CD4-positive, alpha-beta memory T cell (primary cell): ENCODE measurements around the gene SLC2A11. TPM values are rescaled to one million over a fixed set of nuclear protein-coding genes. Genes with fewer than 3 reads are reported as not detected.
A peak's percentile ranks its signal among the peaks of the same experiment; 100 is the strongest.

Experiments
- CTCF ChIA-PET: fragments of 350-600 bp; sonication (Branson Sonifier 250); formaldehyde crosslinking; loops from one replicate; lab custom pipeline; 2021; ENCODE audit warnings: inconsistent platforms; ENCODE audit not compliant: partially characterized antibody; lab: Charles Lee
- POLR2A ChIA-PET: fragments of 350-600 bp; sonication (Branson Sonifier 250); formaldehyde crosslinking; loops from one replicate; lab custom pipeline; 2021; ENCODE audit not compliant: partially characterized antibody; lab: Charles Lee
- DNase-seq, 5 donors: peaks; one replicate each; pipeline versions ENCODE4 v3.0.0 to v3.0.0-alpha.2; 2020 to 2022; ENCODE audit warnings: mixed read lengths in 1 of 5
- H3K27ac ChIP-seq: one replicate; pipeline ENCODE4 v1.7.0; 2013; ENCODE audit warnings: low read depth, low read length
- H3K27me3 ChIP-seq: 2 replicates; pipeline ENCODE4 v1.7.0; 2013; ENCODE audit warnings: mild to moderate bottlenecking, low read length, moderate library complexity; ENCODE audit not compliant: insufficient read depth
- H3K36me3 ChIP-seq: 2 replicates; pipeline ENCODE4 v1.7.0; 2013; ENCODE audit warnings: mild to moderate bottlenecking, low read length, moderate library complexity; ENCODE audit not compliant: insufficient read depth
- H3K4me1 ChIP-seq: 2 replicates; pipeline ENCODE4 v1.7.0; 2013; ENCODE audit warnings: mild to moderate bottlenecking, low read length, moderate library complexity; ENCODE audit not compliant: insufficient read depth
- H3K4me3 ChIP-seq, 2 donors: one replicate each; pipeline ENCODE4 v1.7.0; 2013; ENCODE audit warnings: low read length in 2 of 2, mild to moderate bottlenecking in 1 of 2
- H3K9me3 ChIP-seq, 2 donors: one replicate each; pipeline ENCODE4 v1.7.0; 2013; ENCODE audit warnings: low read length in 2 of 2, control low read depth in 1 of 2; ENCODE audit not compliant: control insufficient read depth in 1 of 2
- H3K27ac Mint-ChIP-seq, 7 donors: one replicate each; pipeline ENCODE4 v1.8.0; 2020 to 2021; ENCODE audit warnings: mixed read lengths in 7 of 7, mild to moderate bottlenecking in 6 of 7, inconsistent platforms in 3 of 7, moderate library complexity in 3 of 7
- H3K27me3 Mint-ChIP-seq, 2 donors: one replicate each; pipeline ENCODE4 v1.8.0; 2020 to 2021; ENCODE audit warnings: mixed read lengths in 2 of 2
- H3K36me3 Mint-ChIP-seq, 2 donors: one replicate each; pipeline ENCODE4 v1.8.0; 2020 to 2021; ENCODE audit warnings: mixed read lengths in 2 of 2, inconsistent platforms in 1 of 2, mild to moderate bottlenecking in 1 of 2
- H3K4me1 Mint-ChIP-seq, 4 donors: one replicate each; pipeline ENCODE4 v1.8.0; 2020 to 2021; ENCODE audit warnings: mixed read lengths in 4 of 4, mild to moderate bottlenecking in 1 of 4
- H3K4me3 Mint-ChIP-seq, 8 donors: one replicate each; pipeline ENCODE4 v1.8.0; 2020 to 2021; ENCODE audit warnings: mixed read lengths in 8 of 8, mild to moderate bottlenecking in 7 of 8, moderate library complexity in 6 of 8, inconsistent platforms in 3 of 8
- H3K9me3 Mint-ChIP-seq, 8 donors: one replicate each; pipeline ENCODE4 v1.8.0; 2020 to 2021; ENCODE audit warnings: mixed read lengths in 8 of 8, mild to moderate bottlenecking in 5 of 8, inconsistent platforms in 3 of 8, moderate library complexity in 1 of 8
- intact Hi-C: fragments of 100-400 bp; cut with micrococcal nuclease; formaldehyde crosslinking; loops from one replicate; pipeline ENCODE4 v1.15.1; 2023
- polyA plus RNA-seq, 2 donors: library from polyadenylated mRNA; unstranded; fragments of 300-500 nt; fragmentation: Illumina TruSeq; gene quantifications; one replicate each; pipeline ENCODE4 v1.2.3, GENCODE V29; 2021
- total RNA-seq, 2 experiments: library from RNA; stranded (reverse); gene quantifications; one replicate each; pipeline ENCODE4 v1.2.3, GENCODE V29; 2021

SLC2A11 gene
- total and polyA plus RNA-seq, 4 experiments from 2014 or later: 3.9 to 27.2 (median 14.8) TPM

DNA sequence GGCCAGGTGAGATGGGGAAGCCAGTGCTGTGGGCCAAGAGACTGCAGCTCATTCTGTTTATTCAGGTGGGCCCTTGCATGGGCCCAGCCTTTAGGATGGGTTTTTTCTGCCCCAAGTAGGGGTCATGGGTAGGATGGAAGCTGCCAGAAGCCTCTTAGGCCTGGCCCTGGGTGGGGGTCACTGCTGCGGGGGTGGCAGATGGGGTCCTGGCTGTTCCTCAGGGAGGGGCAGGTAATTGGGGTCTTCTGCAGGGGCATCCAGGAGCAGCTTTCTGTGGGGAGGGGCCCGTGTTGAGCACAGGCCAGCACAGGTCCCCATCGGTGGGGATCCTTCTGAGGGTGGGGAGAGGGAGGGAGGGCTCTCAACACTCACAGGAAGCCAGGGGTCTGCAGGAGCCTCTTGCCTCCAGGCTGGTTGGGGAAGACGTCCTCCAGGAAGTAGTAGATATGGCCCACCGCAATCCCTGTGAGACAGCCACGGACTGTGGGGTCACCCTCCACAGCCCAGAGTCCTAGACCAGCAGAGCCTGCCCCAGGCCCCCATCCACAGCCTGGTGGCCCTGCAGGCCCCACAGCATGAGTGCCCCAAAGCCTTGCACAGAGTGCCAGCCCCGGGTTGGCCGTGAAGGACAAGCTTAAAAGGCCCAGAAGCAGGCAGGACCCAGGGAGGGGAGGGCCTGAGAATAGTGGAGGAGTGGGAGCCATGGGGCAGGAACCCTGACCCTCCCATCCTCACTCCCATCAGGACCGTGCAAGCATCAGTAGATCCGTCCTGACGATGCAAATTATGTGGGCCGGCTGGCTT lies 20.8 kb upstream of the SLC2A11 start:
- H3K4me3 ChIP-seq: no peak overlapping the region
- CTCF ChIA-PET: interaction anchor here (0.5 to 1.1 kb wide), 2 partner anchors 13 to 66 kb away, joined by 3 to 5 read pairs; no protein-coding TSS in a partner anchor
- peaks cover 14% of the 10 kb centered on the region for H3K4me1 ChIP-seq
- no peaks in the 10 kb centered on the region for H3K9me3 ChIP-seq
- H3K27me3 ChIP-seq: no peaks in the 10 kb centered on the region
- peaks cover 0 to 13% of the 10 kb centered on the region in 2 donors for H3K36me3 Mint-ChIP-seq
- POLR2A ChIA-PET: interaction anchor here (1.2 to 1.9 kb wide), 2 partner anchors 21 kb away, joined by 6 to 16 read pairs; partner anchors contain the start of gene SLC2A11
- H3K27me3 Mint-ChIP-seq: no peaks in the 10 kb centered on the region
- peaks cover 0 to 3% (median 0%) of the 10 kb centered on the region in 8 donors for H3K9me3 Mint-ChIP-seq
- H3K4me3 Mint-ChIP-seq: peak overlapping the region in 3 of 8 donors; percentile 52 to 64 (median 52)
- peak in 1 of 5 donors; percentile 33 for DNase-seq
- intact Hi-C loops: loop anchor here (5.0 to 10.0 kb wide), 2 partner anchors 120 to 142 kb away; partner anchors contain the start of gene RGL4
- H3K4me1 Mint-ChIP-seq: peaks cover 14 to 30% (median 20%) of the 10 kb centered on the region in 4 donors
- H3K27ac Mint-ChIP-seq: peak overlapping the region; percentile 67 to 83 (median 76)
- peaks cover 10% of the 10 kb centered on the region for H3K36me3 ChIP-seq
- H3K27ac ChIP-seq: no peak overlapping the region

DNA sequence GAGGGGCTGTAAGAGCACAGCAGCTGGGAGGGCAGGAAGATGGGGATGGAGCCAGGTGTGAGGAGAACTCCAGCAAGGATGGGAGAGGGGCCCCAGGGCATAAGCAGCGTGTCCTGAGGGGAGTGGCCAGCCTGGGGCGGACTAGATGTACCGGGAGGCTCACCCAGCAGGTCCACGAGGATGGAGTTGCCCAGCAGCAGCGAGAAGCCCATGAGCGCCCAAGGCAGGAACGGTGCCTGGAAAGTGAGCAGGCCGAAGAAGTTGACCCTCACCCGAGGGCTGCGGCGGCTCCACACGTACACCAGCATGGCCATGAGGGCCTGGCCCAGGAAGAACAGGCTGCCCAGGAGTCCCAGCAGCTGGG lies 20.2 kb upstream of the SLC2A11 start:
- no peaks in the 10 kb centered on the region for H3K27me3 ChIP-seq
- peaks cover 14% of the 10 kb centered on the region for H3K4me1 ChIP-seq
- H3K9me3 ChIP-seq: no peaks in the 10 kb centered on the region
- no peak for DNase-seq
- peaks cover 0 to 3% (median 0%) of the 10 kb centered on the region in 8 donors for H3K9me3 Mint-ChIP-seq
- intact Hi-C loops: loop anchor here (5.0 to 10.0 kb wide), 2 partner anchors 120 to 143 kb away; partner anchors contain the start of gene RGL4
- peaks cover 10% of the 10 kb centered on the region for H3K36me3 ChIP-seq
- H3K4me3 Mint-ChIP-seq: peak overlapping the region in 4 of 8 donors; percentile 52 to 92 (median 58)
- CTCF ChIA-PET: interaction anchor here (0.5 to 1.1 kb wide), 2 partner anchors 12 to 67 kb away, joined by 3 to 5 read pairs; no protein-coding TSS in a partner anchor
- POLR2A ChIA-PET: interaction anchor here (1.9 kb wide), 1 partner anchor 20 kb away, joined by 16 read pairs; the partner anchor contains the start of gene SLC2A11
- no peak overlapping the region for H3K4me3 ChIP-seq
- H3K4me1 Mint-ChIP-seq: peaks cover 14 to 30% (median 20%) of the 10 kb centered on the region in 4 donors
- peaks cover 0 to 10% of the 10 kb centered on the region in 2 donors for H3K36me3 Mint-ChIP-seq
- H3K27ac Mint-ChIP-seq: peak overlapping the region in 5 of 7 donors; percentile 29 to 83 (median 78)
- H3K27me3 Mint-ChIP-seq: no peaks in the 10 kb centered on the region
- no peak overlapping the region for H3K27ac ChIP-seq

DNA sequence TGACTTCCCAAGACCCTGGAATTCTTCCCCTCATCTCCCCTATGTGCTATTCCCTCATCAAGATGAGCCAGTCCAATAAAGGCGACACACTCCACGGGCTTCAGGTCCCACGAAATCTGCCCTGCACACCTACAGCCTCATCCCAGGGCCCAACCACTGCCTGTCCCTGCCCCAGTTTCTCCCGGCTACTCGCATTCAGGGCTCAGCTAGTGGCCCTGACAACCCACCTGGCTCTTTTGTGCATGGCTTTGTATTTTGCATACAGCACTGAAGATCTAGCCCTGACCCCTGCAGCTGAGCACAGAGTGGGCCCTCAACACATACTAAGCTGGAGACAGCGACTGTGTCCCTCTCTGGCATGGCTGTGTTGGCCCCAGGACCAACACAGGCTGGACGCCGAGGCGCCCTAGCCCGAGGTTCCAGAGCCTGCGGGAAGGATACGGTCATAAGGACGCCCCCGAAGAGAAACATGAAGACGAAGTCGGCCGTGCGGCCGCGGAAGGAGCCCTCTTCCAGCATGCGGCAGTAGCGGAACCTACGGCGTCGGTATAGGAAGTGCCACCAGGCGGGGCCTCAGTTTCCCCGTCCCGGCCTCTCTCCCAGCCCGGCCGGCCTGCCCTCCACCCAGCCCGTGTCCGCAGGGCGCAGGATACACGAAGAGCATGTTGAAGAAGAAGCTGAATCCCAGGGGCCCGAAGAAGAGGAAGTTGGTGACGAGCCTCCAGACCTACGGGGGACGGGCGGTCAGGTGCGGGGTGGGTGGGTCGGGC lies 19.6 kb upstream of the SLC2A11 start:
- intact Hi-C loops: loop anchor here (2.0 to 10.0 kb wide), 3 partner anchors 65 to 143 kb away; partner anchors contain the start of genes MMP11 and RGL4
- H3K27ac Mint-ChIP-seq: peak overlapping the region; percentile 83 to 93 (median 88)
- POLR2A ChIA-PET: interaction anchor here (1.0 to 1.9 kb wide), 2 partner anchors 20 to 56 kb away, joined by 3 to 16 read pairs; partner anchors contain the start of genes MIF and SLC2A11

DNA sequence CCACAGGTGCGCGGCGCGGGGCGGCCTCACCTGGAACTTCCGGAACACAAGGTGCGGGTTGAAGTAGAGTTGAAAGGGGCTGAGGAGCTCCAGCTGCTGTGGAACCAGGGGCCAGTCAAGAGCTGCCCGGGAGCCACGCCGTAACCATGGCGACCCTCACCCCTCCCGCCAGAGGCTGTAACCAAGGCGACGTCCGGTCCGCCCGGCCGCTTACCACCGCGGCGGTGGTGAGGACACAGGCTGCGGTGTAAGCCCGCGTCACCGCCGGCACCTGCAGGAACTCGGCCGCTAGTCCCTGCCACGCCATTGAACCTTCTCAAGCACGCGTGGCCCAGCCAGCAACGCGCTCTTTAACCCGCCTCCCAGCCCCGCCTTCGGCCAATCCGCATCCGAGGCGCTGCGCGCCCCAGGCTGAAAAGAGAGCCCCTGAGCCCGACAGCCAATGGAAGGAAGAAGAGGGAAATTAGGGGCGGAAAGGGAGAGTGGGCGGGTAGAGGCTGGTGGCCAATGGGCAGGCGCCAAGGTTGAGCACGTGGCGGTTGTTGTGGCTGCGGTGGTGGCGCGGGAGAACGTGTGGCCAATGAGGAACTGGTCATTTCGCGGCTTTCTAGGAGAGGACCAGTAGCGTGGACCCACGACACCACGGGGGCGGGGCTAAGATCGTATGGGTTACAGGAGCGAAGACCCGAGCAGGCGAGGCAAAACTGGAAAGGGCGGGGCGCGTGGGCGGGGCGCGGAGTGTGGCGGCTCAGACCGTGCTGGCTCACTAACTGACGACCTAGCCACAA lies 18.8 kb upstream of the SLC2A11 start, which contains the start of gene DERL3:
Gene DERL3 (minus strand): TSS at position 326 of the 788 bp plus-strand sequence. CDS start 19 bp downstream, at position 307.
- Mint-ChIP-seq H3K27ac (peak within 1 kb of the TSS; percentile 83 to 97 (median 93)), H3K36me3 (peaks cover 0 to 8% of the 10 kb centered on the region in 2 donors), H3K4me3 (peak within 1 kb of the TSS; percentile 85 to 96 (median 91)), H3K9me3 (peaks cover 0 to 3% (median 0%) of the 10 kb centered on the region in 8 donors), H3K27me3 (no peaks in the 10 kb centered on the region), H3K4me1 (peaks cover 14 to 30% (median 20%) of the 10 kb centered on the region in 4 donors)
- peaks cover 14% of the 10 kb centered on the region for H3K4me1 ChIP-seq
- H3K27me3 ChIP-seq: no peaks in the 10 kb centered on the region
- H3K9me3 ChIP-seq: no peaks in the 10 kb centered on the region
- DNase-seq: peak; percentile 93 to 96 (median 95)
- intact Hi-C loops: loop anchor here (1.0 to 10.0 kb wide), 4 partner anchors 52 to 144 kb away; partner anchors contain the start of genes MMP11 and RGL4
- peak within 1 kb of the TSS; percentile 24 for H3K27ac ChIP-seq
- H3K4me3 ChIP-seq: peak within 1 kb of the TSS in 1 of 2 donors; percentile 83
- peaks cover 5% of the 10 kb centered on the region for H3K36me3 ChIP-seq
- POLR2A ChIA-PET: interaction anchor here (1.0 to 1.9 kb wide), 2 partner anchors 19 to 55 kb away, joined by 3 to 16 read pairs; partner anchors contain the start of genes MIF and SLC2A11
- CTCF ChIA-PET: no interaction called here

More for the DNA sequence above, 19.6 kb upstream of the SLC2A11 start:
- peak overlapping the region in 1 of 2 donors; percentile 83 for H3K4me3 ChIP-seq
- peaks cover 14% of the 10 kb centered on the region for H3K4me1 ChIP-seq
- no peaks in the 10 kb centered on the region for H3K9me3 ChIP-seq
- Mint-ChIP-seq H3K36me3 (peaks cover 0 to 8% of the 10 kb centered on the region in 2 donors), H3K27me3 (no peaks in the 10 kb centered on the region), H3K9me3 (peaks cover 0 to 3% (median 0%) of the 10 kb centered on the region in 8 donors), H3K4me3 (peak overlapping the region; percentile 85 to 96 (median 90)), H3K4me1 (peaks cover 14 to 30% (median 20%) of the 10 kb centered on the region in 4 donors)
- H3K27me3 ChIP-seq: no peaks in the 10 kb centered on the region
- CTCF ChIA-PET: no interaction called here
- H3K27ac ChIP-seq: peak overlapping the region; percentile 24
- H3K36me3 ChIP-seq: peaks cover 10% of the 10 kb centered on the region
- no peak for DNase-seq

DNA sequence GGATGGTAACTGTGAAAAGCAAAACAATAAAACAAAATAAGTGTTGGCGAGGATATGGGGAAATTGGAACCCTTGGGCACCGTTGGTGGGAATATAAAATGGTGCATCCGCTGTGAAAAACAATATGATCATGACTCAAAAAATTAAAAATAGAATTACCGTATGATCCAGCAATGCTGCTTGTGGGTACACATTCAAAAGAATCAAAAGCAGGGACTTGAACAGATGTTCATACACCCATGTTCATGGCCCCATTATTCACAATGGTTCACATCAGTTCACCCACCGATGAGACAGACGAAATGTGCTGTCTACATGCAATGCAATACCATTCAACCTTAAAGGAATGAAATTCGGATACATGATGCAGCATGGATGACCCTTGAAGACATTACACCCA lies 17.6 kb upstream of the SLC2A11 start:
- Mint-ChIP-seq H3K4me1 (peaks cover 14 to 30% (median 20%) of the 10 kb centered on the region in 4 donors), H3K36me3 (peaks cover 0 to 6% of the 10 kb centered on the region in 2 donors), H3K27me3 (no peaks in the 10 kb centered on the region), H3K4me3 (peak overlapping the region in 7 of 8 donors; percentile 8 to 91 (median 70)), H3K27ac (peak overlapping the region in 3 of 7 donors; percentile 46 to 82 (median 63)), H3K9me3 (peaks cover 0 to 3% (median 0%) of the 10 kb centered on the region in 8 donors)
- Histone ChIP-seq H3K27me3 (no peaks in the 10 kb centered on the region), H3K4me3 (no peak overlapping the region), H3K9me3 (no peaks in the 10 kb centered on the region), H3K4me1 (peaks cover 14% of the 10 kb centered on the region), H3K27ac (no peak overlapping the region), H3K36me3 (peaks cover 5% of the 10 kb centered on the region)
- intact Hi-C loops: no loop called here
- no peak for DNase-seq
- ChIA-PET CTCF (no interaction called here), POLR2A (no interaction called here)

DNA sequence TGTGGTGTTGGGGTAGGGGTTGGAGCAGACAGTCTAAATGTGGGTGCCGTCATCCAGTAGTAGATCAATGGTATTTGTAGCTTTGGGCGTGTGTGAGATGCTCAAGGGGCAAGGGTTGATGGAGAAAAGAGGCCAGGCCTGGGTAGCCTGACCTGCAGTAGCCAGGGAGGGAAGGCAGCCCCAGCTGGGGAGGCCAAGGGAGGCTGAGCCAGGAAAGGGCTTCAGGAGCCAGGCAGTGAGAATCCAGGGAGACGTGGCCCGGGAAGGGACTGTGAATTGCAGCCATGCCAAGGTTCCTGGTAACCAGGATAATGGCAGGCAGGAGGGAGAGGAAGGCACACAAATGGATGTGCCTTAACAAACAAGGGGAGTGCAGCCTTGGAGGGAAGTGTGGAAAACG lies 16.4 kb upstream of the SLC2A11 start:
- POLR2A ChIA-PET: no interaction called here
- Mint-ChIP-seq H3K27me3 (no peaks in the 10 kb centered on the region), H3K27ac (peak overlapping the region in 1 of 7 donors; percentile 9), H3K9me3 (peaks cover 0 to 3% (median 0%) of the 10 kb centered on the region in 8 donors), H3K4me1 (peaks cover 14 to 30% (median 20%) of the 10 kb centered on the region in 4 donors), H3K36me3 (peaks cover 0 to 2% of the 10 kb centered on the region in 2 donors), H3K4me3 (no peak overlapping the region)
- H3K4me3 ChIP-seq: no peak overlapping the region
- H3K4me1 ChIP-seq: peaks cover 14% of the 10 kb centered on the region
- no peaks in the 10 kb centered on the region for H3K9me3 ChIP-seq
- CTCF ChIA-PET: no interaction called here
- no peak for DNase-seq
- H3K27me3 ChIP-seq: no peaks in the 10 kb centered on the region
- H3K36me3 ChIP-seq: no peaks in the 10 kb centered on the region
- intact Hi-C loops: no loop called here
- no peak overlapping the region for H3K27ac ChIP-seq
